ENCODE measurements around the gene CALHM4. TPM values are rescaled to one million over a fixed set of nuclear protein-coding genes. Genes with fewer than 3 reads are reported as not detected.

CALHM4 gene
- total and polyA plus RNA-seq, 2 experiments from 2014 or later = not detected

- Histone ChIP-seq H3K9me3 (ENCODE audit: low read depth) (no peaks in the 10 kb centered on the region), H3K27me3 (replicated peaks; ENCODE audit: insufficient read depth) (no peaks in the 10 kb centered on the region), H3K27ac (no peak overlapping the region), H3K4me1 (ENCODE audit: insufficient read depth) (peaks cover 12% of the 10 kb centered on the region), H3K9me2 (ENCODE audit: insufficient read depth) (no peaks in the 10 kb centered on the region), H3K4me2 (ENCODE audit: unreplicated experiment) (no peak overlapping the region), H3K36me3 (ENCODE audit: low read depth) (no peaks in the 10 kb centered on the region), H3K79me2 (ENCODE audit: insufficient read depth) (no peaks in the 10 kb centered on the region), H3K9ac (no peak overlapping the region), H3F3A (ENCODE audit: insufficient read depth) (no peaks in the 10 kb centered on the region), H4K20me1 (ENCODE audit: insufficient read depth) (no peaks in the 10 kb centered on the region), H3K4me3 (no peak overlapping the region), H2AFZ (0 out of 2 replicates have a peak overlapping the region, but pooled peaks have one; percentile 31)
- in situ Hi-C loops (cut with MboI) = loop anchor here (10.0 kb wide), 1 partner anchor 267 kb away; no protein-coding TSS in a partner anchor
- 68 to 73% methylated on average over 12 of the region's 12 CpGs for WGBS, 2 experiments (ENCODE audit: low coverage in 1 of 2, low lambda C conversion rate in 2 of 2, missing lambda C conversion rate in 2 of 2)
- no peak for TF ChIP-seq EZH2 (IDR thresholded peaks at IDR 0.05; ENCODE audit: insufficient read depth, poor library complexity, severe bottlenecking)
- TF ChIP-seq EZH2phosphoT487 (IDR thresholded peaks at IDR 0.05; ENCODE audit: insufficient read depth, low read depth) = no peak
- DNase-seq = peak; percentile 81
Observed at GRCh38 chr6:116531675-116532570, 21.6 kb upstream of the CALHM4 start.

- H3K9ac ChIP-seq = no peak overlapping the region
- H3K27ac ChIP-seq = no peak overlapping the region
- H3K4me2 ChIP-seq (ENCODE audit: unreplicated experiment) = no peak overlapping the region
- no peaks in the 10 kb centered on the region for H3K9me3 ChIP-seq (ENCODE audit: low read depth)
- in situ Hi-C loops (cut with MboI) = loop anchor here (10.0 kb wide), 1 partner anchor 269 kb away; no protein-coding TSS in a partner anchor
- H3K79me2 ChIP-seq (ENCODE audit: insufficient read depth) = no peaks in the 10 kb centered on the region
- no peaks in the 10 kb centered on the region for H4K20me1 ChIP-seq (ENCODE audit: insufficient read depth)
- no peaks in the 10 kb centered on the region for H3F3A ChIP-seq (ENCODE audit: insufficient read depth)
- no peaks in the 10 kb centered on the region for H3K36me3 ChIP-seq (ENCODE audit: low read depth)
- no peaks in the 10 kb centered on the region for H3K27me3 ChIP-seq (replicated peaks; ENCODE audit: insufficient read depth)
- no peaks in the 10 kb centered on the region for H3K9me2 ChIP-seq (ENCODE audit: insufficient read depth)
- WGBS, 2 experiments (ENCODE audit: low coverage in 1 of 2, low lambda C conversion rate in 2 of 2, missing lambda C conversion rate in 2 of 2) = 60 to 68% methylated on average over 9 of the region's 9 CpGs
- no peak for TF ChIP-seq EZH2phosphoT487 (IDR thresholded peaks at IDR 0.05; ENCODE audit: insufficient read depth, low read depth)
- no peak for TF ChIP-seq EZH2 (IDR thresholded peaks at IDR 0.05; ENCODE audit: insufficient read depth, poor library complexity, severe bottlenecking)
- H3K4me1 ChIP-seq (ENCODE audit: insufficient read depth) = peaks cover 10% of the 10 kb centered on the region
- DNase-seq = no peak
- H2AFZ ChIP-seq = no peak overlapping the region
- H3K4me3 ChIP-seq = no peak overlapping the region
Observed at GRCh38 chr6:116533233-116533957, 20.2 kb upstream of the CALHM4 start.

GRCh38 chr6:116535109-116535508 lies 18.4 kb upstream of the CALHM4 start:
- peak overlapping the region; percentile 20; the same call in 1 of the 2 replicates for H2AFZ ChIP-seq
- H3K27ac ChIP-seq = no peak overlapping the region
- in situ Hi-C loops (cut with MboI) = loop anchor here (10.0 kb wide), 1 partner anchor 270 kb away; no protein-coding TSS in a partner anchor

GRCh38 chr6:116536216-116536621 lies 17.3 kb upstream of the CALHM4 start:
- in situ Hi-C loops (cut with MboI) = loop anchor here (10.0 kb wide), 1 partner anchor 271 kb away; no protein-coding TSS in a partner anchor
- Histone ChIP-seq H3K9me2 (ENCODE audit: insufficient read depth) (no peaks in the 10 kb centered on the region), H3K27me3 (replicated peaks; ENCODE audit: insufficient read depth) (no peaks in the 10 kb centered on the region), H2AFZ (peak overlapping the region; percentile 71), H4K20me1 (ENCODE audit: insufficient read depth) (no peaks in the 10 kb centered on the region), H3F3A (ENCODE audit: insufficient read depth) (no peaks in the 10 kb centered on the region), H3K4me2 (ENCODE audit: unreplicated experiment) (no peak overlapping the region), H3K9me3 (ENCODE audit: low read depth) (no peaks in the 10 kb centered on the region), H3K27ac (no peak overlapping the region), H3K4me1 (ENCODE audit: insufficient read depth) (no peaks in the 10 kb centered on the region), H3K79me2 (ENCODE audit: insufficient read depth) (no peaks in the 10 kb centered on the region), H3K4me3 (no peak overlapping the region), H3K9ac (no peak overlapping the region), H3K36me3 (ENCODE audit: low read depth) (no peaks in the 10 kb centered on the region)
- TF ChIP-seq EZH2phosphoT487 (IDR thresholded peaks at IDR 0.05; ENCODE audit: insufficient read depth, low read depth) = no peak
- no peak for TF ChIP-seq EZH2 (IDR thresholded peaks at IDR 0.05; ENCODE audit: insufficient read depth, poor library complexity, severe bottlenecking)
- DNase-seq = peak; percentile 79
- 13 to 16% methylated on average over 4 of the region's 4 CpGs for WGBS, 2 experiments (ENCODE audit: low coverage in 1 of 2, low lambda C conversion rate in 2 of 2, missing lambda C conversion rate in 2 of 2)

More at GRCh38 chr6:116535109-116535508, 18.4 kb upstream of the CALHM4 start:
- H3K9me3 ChIP-seq (ENCODE audit: low read depth) = no peaks in the 10 kb centered on the region
- no peaks in the 10 kb centered on the region for H3K4me1 ChIP-seq (ENCODE audit: insufficient read depth)
- H3K79me2 ChIP-seq (ENCODE audit: insufficient read depth) = no peaks in the 10 kb centered on the region
- H3K9ac ChIP-seq = no peak overlapping the region
- no peak overlapping the region for H3K4me3 ChIP-seq
- no peak for DNase-seq
- no peak overlapping the region for H3K4me2 ChIP-seq (ENCODE audit: unreplicated experiment)
- no peaks in the 10 kb centered on the region for H3K36me3 ChIP-seq (ENCODE audit: low read depth)
- no peaks in the 10 kb centered on the region for H3K9me2 ChIP-seq (ENCODE audit: insufficient read depth)
- H4K20me1 ChIP-seq (ENCODE audit: insufficient read depth) = no peaks in the 10 kb centered on the region
- no peaks in the 10 kb centered on the region for H3K27me3 ChIP-seq (replicated peaks; ENCODE audit: insufficient read depth)
- H3F3A ChIP-seq (ENCODE audit: insufficient read depth) = no peaks in the 10 kb centered on the region
- TF ChIP-seq EZH2 (IDR thresholded peaks at IDR 0.05; ENCODE audit: insufficient read depth, poor library complexity, severe bottlenecking) = no peak
- no peak for TF ChIP-seq EZH2phosphoT487 (IDR thresholded peaks at IDR 0.05; ENCODE audit: insufficient read depth, low read depth)

Data from GM23248 (cell line).